ENCODE data around the gene DNAAF1. TPM values are rescaled to one million over a fixed set of nuclear protein-coding genes. Genes with fewer than 3 reads are reported as not detected.

The DNAAF1 gene
- total and polyA plus RNA-seq, 2 of the 4 experiments (the other 2 are of a cell fraction), result 0.05 TPM; not detected in 1

- Histone ChIP-seq H2BK5ac (ENCODE audit: low read depth, low read length, poor library complexity, severe bottlenecking) (no peak overlapping the region), H4K91ac (ENCODE audit: insufficient read depth, low read depth, low read length) (no peak overlapping the region), H3K14ac (replicated peaks; ENCODE audit: low read depth, low read length) (no peak overlapping the region), H3K27ac (ENCODE audit: insufficient read depth, low read length) (no peak overlapping the region), H3K4ac (ENCODE audit: low read depth, low read length) (no peak overlapping the region), H3K23ac (ENCODE audit: low read depth, low read length) (no peak overlapping the region), H4K5ac (ENCODE audit: low read depth, low read length) (no peak overlapping the region), H3K27me3 (ENCODE audit: control insufficient read depth, insufficient read depth, low read length) (peaks cover 45% of the 10 kb centered on the region), H3K18ac (ENCODE audit: low read depth, low read length) (no peak overlapping the region), H3K36me3 (ENCODE audit: control insufficient read depth, insufficient read depth, low read length) (no peaks in the 10 kb centered on the region), H3K4me1 (ENCODE audit: control insufficient read depth, insufficient read depth, low read length) (no peaks in the 10 kb centered on the region), H4K20me1 (ENCODE audit: insufficient read depth, low read length) (no peaks in the 10 kb centered on the region), H2AFZ (replicated peaks; ENCODE audit: low read length, poor library complexity) (no peak overlapping the region), H4K8ac (ENCODE audit: low read depth in 2 of 2, low read length in 2 of 2) (no peak overlapping the region), H2AK5ac (ENCODE audit: low read depth, low read length) (no peak overlapping the region), H3K9me1 (ENCODE audit: insufficient read depth, low read length) (no peaks in the 10 kb centered on the region), H2AK9ac (replicated peaks; ENCODE audit: low read depth, low read length, poor library complexity) (no peak overlapping the region), H3K79me1 (ENCODE audit: low read depth in 1 of 2, low read length in 2 of 2) (no peaks in the 10 kb centered on the region), H3K9me3 (ENCODE audit: control insufficient read depth, insufficient read depth, low read length) (no peaks in the 10 kb centered on the region), H2BK20ac (ENCODE audit: low read depth, low read length) (no peak overlapping the region), H2BK120ac (ENCODE audit: low read depth, low read length) (no peak overlapping the region), H3K4me3 (ENCODE audit: insufficient read depth, low read depth, low read length) (no peak overlapping the region), H3K56ac (ENCODE audit: extremely low read depth, insufficient read depth, low read length) (no peak overlapping the region), H3K4me2 (ENCODE audit: low read depth, low read length) (no peak overlapping the region), H2BK15ac (ENCODE audit: low read depth, low read length) (no peak overlapping the region), H3K9ac (ENCODE audit: low read depth, low read length) (no peak overlapping the region)
- ChIA-PET CTCF (no interaction called here), POLR2A (ENCODE audit: unreplicated experiment) (no interaction called here)
- ATAC-seq (ENCODE audit: low read depth) (no peak), DNase-seq (no peak)
- in situ Hi-C loops (cut with MboI; ENCODE audit: low sequenced_read_pairs) (no loop called here), intact Hi-C loops (cut with micrococcal nuclease) (no loop called here), dilution Hi-C loops (cut with HindIII; ENCODE audit: low sequenced_read_pairs, unreplicated experiment) (no loop called here)
- no TSS peak for BruUV-seq (replicated peaks)
- TF ChIP-seq SMC3 (IDR thresholded peaks at IDR 0.05; ENCODE audit: low read depth, low read length), result no peak
- no peak for TF ChIP-seq ELK1 (IDR thresholded peaks at IDR 0.05; ENCODE audit: borderline replicate concordance, low read depth, low read length)
- no peak for TF ChIP-seq MAZ (IDR thresholded peaks at IDR 0.05; ENCODE audit: borderline replicate concordance, low read depth, low read length)
- TF ChIP-seq RFX5 (IDR thresholded peaks at IDR 0.05; ENCODE audit: low read depth, low read length), result no peak
- no peak for TF ChIP-seq CHD1 (IDR thresholded peaks at IDR 0.05; ENCODE audit: low read depth, low read length)
- TF ChIP-seq CEBPB (IDR thresholded peaks at IDR 0.05; ENCODE audit: low read depth, low read length), result no peak
- no peak for TF ChIP-seq BHLHE40 (IDR thresholded peaks at IDR 0.05; ENCODE audit: low read depth, low read length)
- no peak for TF ChIP-seq NFE2L2 (IDR thresholded peaks at IDR 0.05; ENCODE audit: low read depth, low read length)
- TF ChIP-seq MXI1 (IDR thresholded peaks at IDR 0.05; ENCODE audit: borderline replicate concordance, low read depth, low read length), result no peak
- TF ChIP-seq FOS (IDR thresholded peaks at IDR 0.05; ENCODE audit: low read depth, low read length), result no peak
- TF ChIP-seq MAFK (IDR thresholded peaks at IDR 0.05; ENCODE audit: low read depth, low read length), result no peak
- no peak for TF ChIP-seq POLR2A (IDR thresholded peaks at IDR 0.05; ENCODE audit: low read depth, low read length)
- no peak for TF ChIP-seq RCOR1 (IDR thresholded peaks at IDR 0.05; ENCODE audit: insufficient replicate concordance, low read length)
- no peak for TF ChIP-seq CTCF (conservative IDR thresholded peaks at IDR 0.05; ENCODE audit: low read depth, low read length)
- TF ChIP-seq RAD21 (IDR thresholded peaks at IDR 0.05; ENCODE audit: low read length), result no peak
- TF ChIP-seq USF2 (IDR thresholded peaks at IDR 0.05; ENCODE audit: low read depth, low read length), result no peak
- 100% methylated on average over 2 of the region's 7 CpGs; no CpG with 5 or more reads in 1 of the 2 experiments for WGBS, 2 experiments (ENCODE audit: extremely low coverage in 2 of 2, insufficient read length in 1 of 2)
Observed at GRCh38 chr16:84165746-84166145, 20.6 kb downstream of the DNAAF1 start.
